ENCODE data around the gene GATB.

Gene GATB

DNA sequence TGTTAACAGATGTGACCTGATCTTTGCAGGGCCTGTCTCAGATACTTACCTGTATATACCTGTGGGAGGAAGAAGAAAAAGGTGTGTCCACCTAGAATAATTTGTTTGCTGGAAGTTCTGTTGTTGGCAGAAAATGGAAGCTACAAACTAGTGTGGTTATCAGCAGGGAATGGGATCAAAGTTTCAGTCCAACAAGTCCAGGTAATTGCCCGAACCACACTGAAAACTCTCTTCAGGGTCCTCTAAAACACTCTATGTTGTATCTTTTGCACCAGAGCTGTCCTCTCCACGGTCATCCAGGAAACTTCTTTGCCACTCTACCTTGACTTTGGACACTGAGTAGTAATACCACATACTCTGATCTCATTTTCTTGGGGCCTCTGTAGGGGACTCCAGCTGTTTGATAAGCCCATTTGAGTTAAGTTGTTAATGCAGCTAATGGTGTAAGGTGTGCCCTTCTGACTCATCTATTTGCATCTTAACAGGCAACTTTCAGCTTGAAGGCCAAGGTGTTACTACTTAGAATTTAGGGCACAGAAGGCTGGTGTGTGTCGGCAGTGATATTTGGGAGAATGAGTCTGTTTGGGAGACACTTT lies 38.7 kb upstream of the GATB start:
- Histone ChIP-seq H3K4me1 (no peaks in the 10 kb centered on the region), H3K27me3 (no peaks in the 10 kb centered on the region)
- TF ChIP-seq, protein P1, sequence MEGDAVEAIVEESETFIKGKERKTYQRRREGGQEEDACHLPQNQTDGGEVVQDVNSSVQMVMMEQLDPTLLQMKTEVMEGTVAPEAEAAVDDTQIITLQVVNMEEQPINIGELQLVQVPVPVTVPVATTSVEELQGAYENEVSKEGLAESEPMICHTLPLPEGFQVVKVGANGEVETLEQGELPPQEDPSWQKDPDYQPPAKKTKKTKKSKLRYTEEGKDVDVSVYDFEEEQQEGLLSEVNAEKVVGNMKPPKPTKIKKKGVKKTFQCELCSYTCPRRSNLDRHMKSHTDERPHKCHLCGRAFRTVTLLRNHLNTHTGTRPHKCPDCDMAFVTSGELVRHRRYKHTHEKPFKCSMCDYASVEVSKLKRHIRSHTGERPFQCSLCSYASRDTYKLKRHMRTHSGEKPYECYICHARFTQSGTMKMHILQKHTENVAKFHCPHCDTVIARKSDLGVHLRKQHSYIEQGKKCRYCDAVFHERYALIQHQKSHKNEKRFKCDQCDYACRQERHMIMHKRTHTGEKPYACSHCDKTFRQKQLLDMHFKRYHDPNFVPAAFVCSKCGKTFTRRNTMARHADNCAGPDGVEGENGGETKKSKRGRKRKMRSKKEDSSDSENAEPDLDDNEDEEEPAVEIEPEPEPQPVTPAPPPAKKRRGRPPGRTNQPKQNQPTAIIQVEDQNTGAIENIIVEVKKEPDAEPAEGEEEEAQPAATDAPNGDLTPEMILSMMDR (IDR thresholded peaks at IDR 0.05; ENCODE audit: low read depth, low read length): no peak

GRCh38 chr4:151798678-151799416 lies 38.0 kb upstream of the GATB start:
- Histone ChIP-seq H3K9me3 (no peaks in the 10 kb centered on the region), H3K36me3 (no peaks in the 10 kb centered on the region), H3K27me3 (no peaks in the 10 kb centered on the region), H3K4me3 (ENCODE audit: low read depth, low read length) (no peak overlapping the region), H3K4me1 (no peaks in the 10 kb centered on the region)
- TF ChIP-seq, protein P1 (IDR thresholded peaks at IDR 0.05; ENCODE audit: low read depth, low read length): no peak
- DNase-seq: no peak

More for the DNA sequence above, 38.7 kb upstream of the GATB start:
- Histone ChIP-seq H3K9me3 (no peaks in the 10 kb centered on the region), H3K36me3 (no peaks in the 10 kb centered on the region), H3K4me3 (ENCODE audit: low read depth, low read length) (no peak overlapping the region)
- DNase-seq: no peak

DNA sequence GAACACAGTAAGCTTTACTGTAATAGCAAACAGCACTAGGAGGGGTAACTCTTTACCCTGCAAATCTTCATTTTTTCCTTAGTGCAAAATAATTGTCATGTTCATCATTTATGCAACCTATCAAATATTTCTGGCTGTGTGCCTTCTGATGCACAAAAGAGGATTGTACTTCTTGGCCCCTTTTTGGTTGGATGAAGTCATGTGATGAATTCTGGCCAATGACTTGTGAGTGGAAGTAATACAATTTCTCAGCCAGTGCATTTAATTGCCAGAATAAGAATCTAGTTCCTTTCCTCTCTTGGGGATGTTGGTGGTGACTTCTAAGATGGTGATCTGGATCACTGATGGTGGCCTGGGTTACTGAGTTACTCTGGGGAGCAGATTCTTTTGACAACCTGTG lies 37.0 kb upstream of the GATB start:
- DNase-seq: no peak
- Histone ChIP-seq H3K4me1 (no peaks in the 10 kb centered on the region), H3K27me3 (no peaks in the 10 kb centered on the region), H3K9me3 (no peaks in the 10 kb centered on the region), H3K4me3 (ENCODE audit: low read depth, low read length) (no peak overlapping the region), H3K36me3 (no peaks in the 10 kb centered on the region)
- TF ChIP-seq, protein P1 (IDR thresholded peaks at IDR 0.05; ENCODE audit: low read depth, low read length): no peak

- Histone ChIP-seq H3K9me3 (no peaks in the 10 kb centered on the region), H3K4me3 (ENCODE audit: low read depth, low read length) (no peak overlapping the region), H3K36me3 (no peaks in the 10 kb centered on the region), H3K27me3 (no peaks in the 10 kb centered on the region), H3K4me1 (no peaks in the 10 kb centered on the region)
- TF ChIP-seq, protein P1 (IDR thresholded peaks at IDR 0.05; ENCODE audit: low read depth, low read length): no peak
- no peak for DNase-seq
Observed at GRCh38 chr4:151797131-151797530, 36.3 kb upstream of the GATB start.

GRCh38 chr4:151796106-151796505 lies 35.3 kb upstream of the GATB start:
- no peak for DNase-seq
- Histone ChIP-seq H3K9me3 (no peaks in the 10 kb centered on the region), H3K4me1 (no peaks in the 10 kb centered on the region), H3K4me3 (ENCODE audit: low read depth, low read length) (no peak overlapping the region), H3K27me3 (no peaks in the 10 kb centered on the region), H3K36me3 (no peaks in the 10 kb centered on the region)
- TF ChIP-seq, protein P1 (IDR thresholded peaks at IDR 0.05; ENCODE audit: low read depth, low read length): no peak

- no peaks in the 10 kb centered on the region for H3K27me3 ChIP-seq
- no peaks in the 10 kb centered on the region for H3K4me1 ChIP-seq
- DNase-seq: no peak
- H3K36me3 ChIP-seq: no peaks in the 10 kb centered on the region
- H3K9me3 ChIP-seq: no peaks in the 10 kb centered on the region
- no peak overlapping the region for H3K4me3 ChIP-seq (ENCODE audit: low read depth, low read length)
- TF ChIP-seq, protein P1 (IDR thresholded peaks at IDR 0.05; ENCODE audit: low read depth, low read length): no peak
Observed at GRCh38 chr4:151792995-151793394, 32.2 kb upstream of the GATB start.

Data from BE2C (cell line).